Stomach (tissue), 4 donors: ENCODE data around the gene DCAKD.

Source experiments
- POLR2A ChIP-seq, 4 donors: fragments of 450-650 bp; IDR thresholded peaks; one replicate each; pipeline ENCODE4 v1.6.1; 2016; ENCODE audit warnings: antibody characterized with exemption in 4 of 4, control low read depth in 2 of 4, mild to moderate bottlenecking in 1 of 4, moderate library complexity in 1 of 4
- POLR2AphosphoS5 ChIP-seq, 3 donors: sonication (generic); formaldehyde crosslinking; IDR thresholded peaks; one replicate each; pipeline ENCODE4 v1.6.1; 2016; ENCODE audit warnings: antibody characterized with exemption in 3 of 3

- TF ChIP-seq POLR2A (IDR thresholded peaks at IDR 0.05) (no peak), POLR2AphosphoS5 (IDR thresholded peaks at IDR 0.05) (no peak)
Observed at GRCh38 chr17:45022288-45022648, 29.2 kb downstream of the DCAKD start.
